ENCODE data around the gene BAX. TPM values are rescaled to one million over a fixed set of nuclear protein-coding genes. Genes with fewer than 3 reads are reported as not detected.
"Not testable (repeated sequence)": the region's sequence is repeated elsewhere in the genome, so short reads cannot be mapped to it uniquely, and the experiment has no call there.

The BAX gene
- total and polyA plus RNA-seq, 4 donors = 10.5 to 27.0 (median 14.8) TPM

DNA sequence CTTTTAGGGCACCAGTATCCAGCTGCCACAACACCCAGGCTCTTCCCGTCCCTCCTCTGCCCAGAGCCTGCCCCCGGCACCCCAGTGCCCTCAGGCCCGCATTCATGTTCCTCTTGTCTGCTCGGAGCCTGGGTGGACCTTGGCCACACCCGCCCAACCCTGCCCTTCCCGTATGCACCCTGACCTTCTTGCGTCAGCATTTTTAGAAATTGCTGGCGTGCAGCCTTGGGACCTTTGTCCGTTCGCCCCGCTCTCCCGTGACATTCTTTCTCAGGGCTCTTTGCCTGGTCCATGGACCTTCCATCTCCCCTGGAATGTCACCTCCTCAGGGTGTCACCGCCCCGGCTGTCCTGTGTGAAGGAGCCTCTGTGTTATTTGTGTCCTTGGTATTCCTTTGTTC is 47.0 kb upstream of the BAX start (continued):
- TF ChIP-seq RXRA (IDR thresholded peaks at IDR 0.05) (peak; percentile 95 to 97), HNF4A (conservative IDR thresholded peaks at IDR 0.05) (peak; percentile 99), NR2F2 (IDR thresholded peaks at IDR 0.05) (peak; percentile 97), EGR1 (IDR thresholded peaks at IDR 0.05; ENCODE audit: low read depth in 2 of 2) (peak in 1 of 2 donors; percentile 86), GABPA (IDR thresholded peaks at IDR 0.05 in 1 of 2, conservative IDR thresholded peaks at IDR 0.05 in 1 of 2) (peak in 1 of 2 donors; percentile 49)
- TF ChIP-seq, protein P1, sequence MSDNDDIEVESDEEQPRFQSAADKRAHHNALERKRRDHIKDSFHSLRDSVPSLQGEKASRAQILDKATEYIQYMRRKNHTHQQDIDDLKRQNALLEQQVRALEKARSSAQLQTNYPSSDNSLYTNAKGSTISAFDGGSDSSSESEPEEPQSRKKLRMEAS (IDR thresholded peaks at IDR 0.05) = peak; percentile 96
- TF ChIP-seq, protein P2, sequence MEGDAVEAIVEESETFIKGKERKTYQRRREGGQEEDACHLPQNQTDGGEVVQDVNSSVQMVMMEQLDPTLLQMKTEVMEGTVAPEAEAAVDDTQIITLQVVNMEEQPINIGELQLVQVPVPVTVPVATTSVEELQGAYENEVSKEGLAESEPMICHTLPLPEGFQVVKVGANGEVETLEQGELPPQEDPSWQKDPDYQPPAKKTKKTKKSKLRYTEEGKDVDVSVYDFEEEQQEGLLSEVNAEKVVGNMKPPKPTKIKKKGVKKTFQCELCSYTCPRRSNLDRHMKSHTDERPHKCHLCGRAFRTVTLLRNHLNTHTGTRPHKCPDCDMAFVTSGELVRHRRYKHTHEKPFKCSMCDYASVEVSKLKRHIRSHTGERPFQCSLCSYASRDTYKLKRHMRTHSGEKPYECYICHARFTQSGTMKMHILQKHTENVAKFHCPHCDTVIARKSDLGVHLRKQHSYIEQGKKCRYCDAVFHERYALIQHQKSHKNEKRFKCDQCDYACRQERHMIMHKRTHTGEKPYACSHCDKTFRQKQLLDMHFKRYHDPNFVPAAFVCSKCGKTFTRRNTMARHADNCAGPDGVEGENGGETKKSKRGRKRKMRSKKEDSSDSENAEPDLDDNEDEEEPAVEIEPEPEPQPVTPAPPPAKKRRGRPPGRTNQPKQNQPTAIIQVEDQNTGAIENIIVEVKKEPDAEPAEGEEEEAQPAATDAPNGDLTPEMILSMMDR (IDR thresholded peaks at IDR 0.05; ENCODE audit: low read depth, low read length, missing input control) = no peak
- TF ChIP-seq, protein P3, sequence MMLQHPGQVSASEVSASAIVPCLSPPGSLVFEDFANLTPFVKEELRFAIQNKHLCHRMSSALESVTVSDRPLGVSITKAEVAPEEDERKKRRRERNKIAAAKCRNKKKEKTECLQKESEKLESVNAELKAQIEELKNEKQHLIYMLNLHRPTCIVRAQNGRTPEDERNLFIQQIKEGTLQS (IDR thresholded peaks at IDR 0.05) = peak; percentile 97

DNA sequence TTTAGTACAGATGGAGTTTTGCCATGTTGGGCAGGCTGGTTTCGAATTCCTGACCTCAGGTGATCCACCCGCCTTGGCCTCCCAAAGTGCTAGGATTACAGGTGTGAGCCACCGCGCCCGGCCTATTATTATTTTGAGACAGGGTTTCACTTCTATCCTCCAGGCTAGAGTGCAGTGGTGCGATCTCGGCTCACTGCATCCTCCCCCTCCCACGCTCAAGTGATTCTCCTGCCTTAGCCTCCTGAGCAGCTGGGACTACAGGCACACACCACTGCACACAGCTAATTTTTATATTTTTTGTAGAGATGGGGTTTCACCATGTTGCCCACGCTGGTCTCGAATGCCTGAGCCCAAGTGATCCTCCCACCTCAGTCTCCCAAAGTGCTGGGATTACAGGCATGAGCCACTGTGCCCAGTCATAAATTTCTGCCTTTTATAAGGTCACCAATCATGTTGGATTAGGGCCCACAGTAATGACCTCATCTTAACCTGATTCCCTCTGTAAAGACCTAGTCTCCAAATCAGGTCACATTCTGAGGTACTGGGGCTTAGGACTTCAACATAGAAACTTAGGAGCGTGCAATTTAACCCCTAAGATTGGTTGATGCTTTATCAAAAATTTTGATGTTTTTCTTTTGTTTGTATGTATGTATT is 45.1 kb upstream of the BAX start:
- not testable (repeated sequence) for H3K27me3 ChIP-seq (ENCODE audit: control insufficient read depth in 4 of 4, insufficient read depth in 4 of 4, low read length in 3 of 4)

DNA sequence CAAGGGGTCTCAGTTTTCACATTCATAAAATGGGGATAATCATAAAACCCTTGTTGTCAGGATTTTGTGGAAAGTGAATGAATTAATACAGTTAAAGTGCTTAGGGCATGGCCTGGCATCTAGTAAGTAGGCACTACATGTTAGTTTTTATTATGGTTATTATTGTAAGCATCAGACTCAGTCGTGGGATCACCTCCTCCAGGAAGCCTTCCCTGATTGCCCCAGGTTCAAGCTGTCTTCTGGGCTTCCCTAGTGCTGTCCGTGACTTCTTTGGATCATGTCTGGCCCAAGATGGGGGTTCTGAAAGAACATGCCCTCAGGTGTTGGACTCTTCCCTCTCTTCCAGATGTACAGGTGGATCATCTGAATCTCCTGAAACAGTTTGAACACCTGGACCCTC is 43.9 kb upstream of the BAX start:
- H3K36me3 ChIP-seq (ENCODE audit: control insufficient read depth in 4 of 4, insufficient read depth in 3 of 4, low read depth in 1 of 4, low read length in 3 of 4) = peaks cover 14 to 44% (median 35%) of the 10 kb centered on the region in 4 donors
- DNase-seq (ENCODE audit: low spot score) = no peak
- H3K4me3 ChIP-seq (ENCODE audit: low read depth in 1 of 3, low read length in 3 of 3) = no peak overlapping the region
- 94% methylated on average over 2 of the region's 2 CpGs for WGBS
- TF ChIP-seq FOXA1 (IDR thresholded peaks at IDR 0.05) (no peak), HNF4A (conservative IDR thresholded peaks at IDR 0.05) (no peak), GABPA (IDR thresholded peaks at IDR 0.05 in 1 of 2, conservative IDR thresholded peaks at IDR 0.05 in 1 of 2) (no peak)
- TF ChIP-seq, protein P4, sequence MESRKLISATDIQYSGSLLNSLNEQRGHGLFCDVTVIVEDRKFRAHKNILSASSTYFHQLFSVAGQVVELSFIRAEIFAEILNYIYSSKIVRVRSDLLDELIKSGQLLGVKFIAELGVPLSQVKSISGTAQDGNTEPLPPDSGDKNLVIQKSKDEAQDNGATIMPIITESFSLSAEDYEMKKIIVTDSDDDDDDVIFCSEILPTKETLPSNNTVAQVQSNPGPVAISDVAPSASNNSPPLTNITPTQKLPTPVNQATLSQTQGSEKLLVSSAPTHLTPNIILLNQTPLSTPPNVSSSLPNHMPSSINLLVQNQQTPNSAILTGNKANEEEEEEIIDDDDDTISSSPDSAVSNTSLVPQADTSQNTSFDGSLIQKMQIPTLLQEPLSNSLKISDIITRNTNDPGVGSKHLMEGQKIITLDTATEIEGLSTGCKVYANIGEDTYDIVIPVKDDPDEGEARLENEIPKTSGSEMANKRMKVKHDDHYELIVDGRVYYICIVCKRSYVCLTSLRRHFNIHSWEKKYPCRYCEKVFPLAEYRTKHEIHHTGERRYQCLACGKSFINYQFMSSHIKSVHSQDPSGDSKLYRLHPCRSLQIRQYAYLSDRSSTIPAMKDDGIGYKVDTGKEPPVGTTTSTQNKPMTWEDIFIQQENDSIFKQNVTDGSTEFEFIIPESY (IDR thresholded peaks at IDR 0.05) = no peak
- H3K9me3 ChIP-seq (ENCODE audit: control insufficient read depth in 4 of 4, low read length in 3 of 4) = no peaks in the 10 kb centered on the region
- no peaks in the 10 kb centered on the region for H3K27me3 ChIP-seq (ENCODE audit: control insufficient read depth in 4 of 4, insufficient read depth in 4 of 4, low read length in 3 of 4)
- peaks cover 0 to 25% (median 16%) of the 10 kb centered on the region in 4 donors for H3K4me1 ChIP-seq (ENCODE audit: control insufficient read depth in 4 of 4, insufficient read depth in 4 of 4, low read length in 3 of 4)
- no peak overlapping the region for H3K27ac ChIP-seq (ENCODE audit: low read depth in 1 of 2, low read length in 2 of 2)
- H3K9ac ChIP-seq (ENCODE audit: low read depth in 1 of 2, low read length in 2 of 2) = no peak overlapping the region

More for the DNA sequence above, 45.1 kb upstream of the BAX start:
- not testable (repeated sequence) for H3K27ac ChIP-seq (ENCODE audit: low read depth in 1 of 2, low read length in 2 of 2); H3K9ac ChIP-seq (ENCODE audit: low read depth in 1 of 2, low read length in 2 of 2); DNase-seq (ENCODE audit: low spot score); H3K4me3 ChIP-seq (ENCODE audit: low read depth in 1 of 3, low read length in 3 of 3); H3K9me3 ChIP-seq (ENCODE audit: control insufficient read depth in 4 of 4, low read length in 3 of 4)
- H3K36me3 ChIP-seq (ENCODE audit: control insufficient read depth in 4 of 4, insufficient read depth in 3 of 4, low read depth in 1 of 4, low read length in 3 of 4) = peaks cover 10 to 44% (median 38%) of the 10 kb centered on the region in 4 donors
- peaks cover 4 to 33% (median 19%) of the 10 kb centered on the region in 4 donors for H3K4me1 ChIP-seq (ENCODE audit: control insufficient read depth in 4 of 4, insufficient read depth in 4 of 4, low read length in 3 of 4)
- WGBS = 97% methylated on average over 11 of the region's 11 CpGs

All from liver (tissue), 9 donors.